ENCODE results near the gene UFSP2.

GRCh38 chr4:185437809-185438208 lies 12.0 kb upstream of the UFSP2 start:
- TF ChIP-seq CTCF (IDR thresholded peaks at IDR 0.05; ENCODE audit: low read depth, low read length, missing input control) (no peak), REST (IDR thresholded peaks at IDR 0.05) (no peak), JUND (IDR thresholded peaks at IDR 0.05) (no peak), FOXA1 (IDR thresholded peaks at IDR 0.05) (no peak), HNF4G (IDR thresholded peaks at IDR 0.05) (no peak), ZBTB33 (IDR thresholded peaks at IDR 0.05) (no peak), ATF3 (IDR thresholded peaks at IDR 0.05) (no peak), RXRA (IDR thresholded peaks at IDR 0.05) (no peak), MAX (IDR thresholded peaks at IDR 0.05) (no peak), SP1 (IDR thresholded peaks at IDR 0.05) (no peak), TAF1 (conservative IDR thresholded peaks at IDR 0.05) (no peak), RAD21 (IDR thresholded peaks at IDR 0.05) (no peak)

Measured in liver (tissue), 3 donors.